Peyer's patch (tissue), 4 donors: ENCODE data around the gene KRTAP6-2. TPM values are rescaled to one million over a fixed set of nuclear protein-coding genes. Genes with fewer than 3 reads are reported as not detected.

Source experiments
- DNase-seq, 3 donors: peaks; one replicate each; pipeline ENCODE4 v3.0.0-alpha.2; 2017 to 2019
- H3K27ac ChIP-seq, 4 donors: fragments of 200-600 bp; sonication (generic); one replicate each; pipeline ENCODE4 v1.5.1; 2016 to 2019
- H3K27me3 ChIP-seq, 2 donors: fragments of 200-600 bp; sonication (generic); one replicate each; pipeline ENCODE4 v1.5.1; 2019
- H3K36me3 ChIP-seq, 3 donors: fragments of 200-600 bp; sonication (generic); one replicate each; pipeline ENCODE4 v1.5.1; 2016 to 2019
- H3K4me1 ChIP-seq, 4 donors: fragments of 200-600 bp; sonication (generic); one replicate each; pipeline ENCODE4 v1.5.1; 2016 to 2019
- H3K4me3 ChIP-seq, 4 donors: fragments of 200-600 bp; sonication (generic); 1 replicate in 3 of 4; 2 replicates in 1 of 4; pipeline ENCODE4 v1.5.1; 2016 to 2019; ENCODE audit warnings: mild to moderate bottlenecking in 1 of 4
- H3K9me3 ChIP-seq, 4 donors: fragments of 200-600 bp; sonication (generic); one replicate each; pipeline ENCODE4 v1.5.1; 2016 to 2019; ENCODE audit warnings: mild to moderate bottlenecking in 1 of 4
- POLR2A ChIP-seq, 2 donors: fragments of 450-650 bp; IDR thresholded peaks; one replicate each; pipeline ENCODE4 v1.5.1; 2017; ENCODE audit warnings: antibody characterized with exemption in 2 of 2, mild to moderate bottlenecking in 2 of 2, moderate library complexity in 2 of 2
- total RNA-seq, 4 donors: library from RNA; depleted of rRNA; stranded (reverse); fragments of >200 nt; gene quantifications; one replicate each; pipeline ENCODE4 v1.1.0, GENCODE V29; 2016
- TF ChIP-seq, protein P1 (sequence below), 6 experiments: fragments of 450-650 bp in 4 of 6; fragments of 200-600 bp in 2 of 6; sonication (generic) in 1 of 6; IDR thresholded peaks; one replicate each; pipeline ENCODE4 v1.5.1; 2017 to 2019; ENCODE audit warnings: antibody characterized with exemption in 6 of 6, mild to moderate bottlenecking in 3 of 6, moderate library complexity in 1 of 6

Gene KRTAP6-2
- total RNA-seq, 4 donors from 2014 or later: not detected

DNA sequence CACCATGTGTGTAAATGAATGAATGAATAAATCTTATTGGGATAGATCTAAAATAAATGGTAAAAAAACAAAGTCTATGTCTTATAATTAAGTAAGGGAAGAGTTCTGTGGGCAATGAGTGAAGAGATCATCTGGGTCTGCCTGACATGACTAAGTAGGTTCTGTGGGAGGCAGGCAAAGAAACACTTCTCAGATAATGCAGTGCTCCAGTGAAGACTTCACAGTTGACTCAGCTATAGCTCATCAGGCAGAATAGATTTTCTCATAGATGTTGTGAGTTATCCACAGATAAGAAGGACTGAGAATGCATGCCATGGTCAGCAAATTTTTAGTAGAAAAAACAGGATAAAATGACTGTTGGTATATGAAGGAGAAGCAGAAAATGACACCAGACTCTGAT lies 20.9 kb downstream of the KRTAP6-2 start:
- H3K4me3 ChIP-seq: no peak overlapping the region
- TF ChIP-seq, protein P1, sequence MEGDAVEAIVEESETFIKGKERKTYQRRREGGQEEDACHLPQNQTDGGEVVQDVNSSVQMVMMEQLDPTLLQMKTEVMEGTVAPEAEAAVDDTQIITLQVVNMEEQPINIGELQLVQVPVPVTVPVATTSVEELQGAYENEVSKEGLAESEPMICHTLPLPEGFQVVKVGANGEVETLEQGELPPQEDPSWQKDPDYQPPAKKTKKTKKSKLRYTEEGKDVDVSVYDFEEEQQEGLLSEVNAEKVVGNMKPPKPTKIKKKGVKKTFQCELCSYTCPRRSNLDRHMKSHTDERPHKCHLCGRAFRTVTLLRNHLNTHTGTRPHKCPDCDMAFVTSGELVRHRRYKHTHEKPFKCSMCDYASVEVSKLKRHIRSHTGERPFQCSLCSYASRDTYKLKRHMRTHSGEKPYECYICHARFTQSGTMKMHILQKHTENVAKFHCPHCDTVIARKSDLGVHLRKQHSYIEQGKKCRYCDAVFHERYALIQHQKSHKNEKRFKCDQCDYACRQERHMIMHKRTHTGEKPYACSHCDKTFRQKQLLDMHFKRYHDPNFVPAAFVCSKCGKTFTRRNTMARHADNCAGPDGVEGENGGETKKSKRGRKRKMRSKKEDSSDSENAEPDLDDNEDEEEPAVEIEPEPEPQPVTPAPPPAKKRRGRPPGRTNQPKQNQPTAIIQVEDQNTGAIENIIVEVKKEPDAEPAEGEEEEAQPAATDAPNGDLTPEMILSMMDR (IDR thresholded peaks at IDR 0.05): no peak
- TF ChIP-seq POLR2A (IDR thresholded peaks at IDR 0.05): no peak
- H3K27me3 ChIP-seq: no peaks in the 10 kb centered on the region
- no peaks in the 10 kb centered on the region for H3K9me3 ChIP-seq
- DNase-seq: no peak
- H3K36me3 ChIP-seq: no peaks in the 10 kb centered on the region
- no peaks in the 10 kb centered on the region for H3K4me1 ChIP-seq
- H3K27ac ChIP-seq: no peak overlapping the region

DNA sequence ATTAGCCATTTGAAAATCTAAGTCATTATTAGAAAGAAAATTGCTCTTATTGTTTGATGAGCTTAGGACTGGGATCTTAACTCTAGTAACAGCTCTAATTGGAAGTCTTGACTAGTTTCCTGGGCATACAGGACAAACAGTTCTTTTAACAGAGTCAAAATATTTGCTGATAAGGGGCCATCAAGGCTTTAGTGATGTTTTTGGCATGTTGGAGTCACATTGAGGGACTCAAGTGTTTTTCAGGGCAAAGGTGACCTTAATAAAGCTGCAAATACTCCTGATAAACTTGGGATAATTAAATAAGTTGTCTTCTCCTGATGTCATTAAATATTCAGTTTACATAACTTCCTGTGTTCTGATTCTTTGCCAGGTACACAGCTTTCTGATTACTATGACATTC lies 31.1 kb downstream of the KRTAP6-2 start:
- H3K4me1 ChIP-seq: no peaks in the 10 kb centered on the region
- H3K9me3 ChIP-seq: no peaks in the 10 kb centered on the region
- no peak for DNase-seq
- no peaks in the 10 kb centered on the region for H3K27me3 ChIP-seq
- H3K27ac ChIP-seq: no peak overlapping the region
- H3K36me3 ChIP-seq: no peaks in the 10 kb centered on the region
- no peak overlapping the region for H3K4me3 ChIP-seq
- no peak for TF ChIP-seq POLR2A (IDR thresholded peaks at IDR 0.05)
- TF ChIP-seq, protein P1 (IDR thresholded peaks at IDR 0.05): no peak

DNA sequence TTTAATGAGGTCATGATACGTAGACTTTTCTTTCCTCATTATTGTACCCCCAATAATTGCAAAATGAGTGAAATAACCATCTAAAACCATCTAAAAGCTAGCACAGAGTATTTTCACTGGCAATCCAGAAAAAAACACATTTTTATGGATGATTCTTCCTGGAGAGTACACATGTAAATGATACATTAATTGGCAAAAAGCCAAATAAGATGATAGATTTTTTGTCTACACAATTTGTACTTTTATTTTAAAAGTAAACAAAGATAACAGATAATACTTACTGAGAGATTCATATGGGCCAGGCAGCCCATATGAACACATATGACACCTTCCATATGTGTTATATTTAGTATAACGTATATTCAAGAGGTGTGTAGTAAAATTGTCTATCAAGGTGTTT lies 35.1 kb downstream of the KRTAP6-2 start:
- TF ChIP-seq, protein P1 (IDR thresholded peaks at IDR 0.05): no peak
- no peak for TF ChIP-seq POLR2A (IDR thresholded peaks at IDR 0.05)
- no peak for DNase-seq
- no peaks in the 10 kb centered on the region for H3K4me1 ChIP-seq
- H3K4me3 ChIP-seq: no peak overlapping the region
- H3K36me3 ChIP-seq: no peaks in the 10 kb centered on the region
- H3K9me3 ChIP-seq: no peaks in the 10 kb centered on the region
- H3K27me3 ChIP-seq: no peaks in the 10 kb centered on the region
- H3K27ac ChIP-seq: no peak overlapping the region

DNA sequence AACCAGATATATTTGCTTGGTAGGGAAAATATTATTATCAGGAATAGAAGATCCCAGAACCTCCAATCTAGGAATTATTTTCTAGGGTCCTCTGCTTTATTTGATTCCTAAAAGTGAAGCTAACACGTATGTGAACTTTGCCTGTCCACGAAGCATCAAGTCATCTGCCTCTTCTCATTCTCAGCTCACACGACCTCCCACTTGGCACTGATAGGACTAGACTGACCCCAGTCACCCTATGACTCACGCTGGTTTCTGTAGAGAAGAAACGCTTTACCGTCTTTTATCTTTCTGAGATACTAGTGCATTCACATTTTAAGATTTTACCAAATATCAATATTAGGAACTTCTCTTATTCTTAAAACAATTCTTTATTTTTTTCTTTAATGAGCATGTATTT lies 35.6 kb downstream of the KRTAP6-2 start:
- no peaks in the 10 kb centered on the region for H3K36me3 ChIP-seq
- no peaks in the 10 kb centered on the region for H3K27me3 ChIP-seq
- TF ChIP-seq POLR2A (IDR thresholded peaks at IDR 0.05): no peak
- TF ChIP-seq, protein P1 (IDR thresholded peaks at IDR 0.05): no peak
- no peak for DNase-seq
- H3K27ac ChIP-seq: no peak overlapping the region
- H3K4me3 ChIP-seq: no peak overlapping the region
- no peaks in the 10 kb centered on the region for H3K9me3 ChIP-seq
- H3K4me1 ChIP-seq: no peaks in the 10 kb centered on the region

DNA sequence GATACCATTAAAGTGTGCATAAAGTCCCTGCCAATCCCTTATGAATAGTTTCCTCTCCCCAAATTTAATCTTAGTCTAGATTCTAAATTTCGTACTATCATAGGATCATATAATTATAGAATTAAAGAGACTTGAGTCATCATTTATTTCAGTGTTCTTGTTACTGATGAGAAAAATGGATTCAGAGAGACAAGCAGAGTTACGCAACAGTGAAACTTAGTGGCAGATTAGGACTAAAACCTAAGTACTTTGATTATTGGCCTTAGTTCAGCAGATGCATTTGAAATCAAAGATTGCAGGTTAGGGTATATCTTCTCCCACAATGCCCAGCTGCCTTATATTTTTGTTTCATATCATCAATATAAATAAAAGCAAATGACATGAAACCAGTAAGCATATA lies 36.7 kb downstream of the KRTAP6-2 start:
- no peak overlapping the region for H3K27ac ChIP-seq
- DNase-seq: no peak
- TF ChIP-seq POLR2A (IDR thresholded peaks at IDR 0.05): no peak
- TF ChIP-seq, protein P1 (IDR thresholded peaks at IDR 0.05): no peak
- H3K4me3 ChIP-seq: no peak overlapping the region
- H3K4me1 ChIP-seq: no peaks in the 10 kb centered on the region
- H3K36me3 ChIP-seq: no peaks in the 10 kb centered on the region
- H3K27me3 ChIP-seq: no peaks in the 10 kb centered on the region
- H3K9me3 ChIP-seq: no peaks in the 10 kb centered on the region

DNA sequence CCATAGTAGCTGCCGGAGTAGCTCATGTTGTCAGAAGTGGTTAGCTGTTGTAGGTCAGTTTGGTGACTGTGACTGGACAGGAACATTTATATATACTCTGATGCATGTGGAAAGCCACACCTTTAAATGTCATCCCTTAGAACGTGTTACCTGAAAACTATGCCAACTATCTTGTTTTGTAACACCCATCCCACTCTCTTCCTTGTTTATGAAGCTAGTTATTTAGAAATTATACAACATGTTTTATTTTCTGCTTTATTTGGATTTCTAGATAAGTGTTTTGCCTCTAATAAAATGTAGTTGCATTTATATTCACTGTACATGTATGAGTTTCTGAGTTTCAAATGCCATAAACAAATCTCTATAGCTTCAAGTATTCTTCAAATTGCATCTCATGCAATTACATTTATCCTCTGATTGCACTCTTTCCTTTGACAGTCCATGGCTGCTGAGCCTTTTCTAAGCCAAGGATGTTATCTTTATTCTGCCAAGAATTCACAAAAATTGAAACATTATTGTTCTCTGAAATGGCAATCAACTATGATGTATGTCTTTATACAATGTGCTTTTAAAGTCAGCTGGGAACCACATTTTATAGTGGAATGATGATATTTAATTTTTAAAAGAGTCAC lies 37.3 kb downstream of the KRTAP6-2 start, which contains the start of gene KRTAP19-7:
Gene KRTAP19-7, minus strand, starts transcription at position 51 of the 632 bp plus-strand sequence. Its CDS starts 25 bp downstream, at position 26.
- no peak within 1 kb of the TSS for H3K4me3 ChIP-seq
- TF ChIP-seq POLR2A (IDR thresholded peaks at IDR 0.05): no peak
- TF ChIP-seq, protein P1 (IDR thresholded peaks at IDR 0.05): no peak
- DNase-seq: no peak
- H3K9me3 ChIP-seq: no peaks in the 10 kb centered on the region
- H3K36me3 ChIP-seq: no peaks in the 10 kb centered on the region
- H3K27me3 ChIP-seq: no peaks in the 10 kb centered on the region
- H3K27ac ChIP-seq: no peak within 1 kb of the TSS
- no peaks in the 10 kb centered on the region for H3K4me1 ChIP-seq
